Hematopoietic multipotent progenitor cell (in vitro differentiated cells): ENCODE data around the gene PEAK1. TPM values are rescaled to one million over a fixed set of nuclear protein-coding genes. Genes with fewer than 3 reads are reported as not detected.

Experiments
- DNase-seq, 3 donors: peaks; one replicate each; pipeline ENCODE4 v3.0.0-alpha.2; 2011 to 2015; ENCODE audit warnings: low read depth in 2 of 3, low spot score in 2 of 3
- total RNA-seq: library from RNA; depleted of rRNA; stranded (reverse); fragments of >200 nt; gene quantifications from one replicate; pipeline ENCODE4 v1.2.3, GENCODE V29; 2012

Gene PEAK1
- total RNA-seq, 1 donor: 13.7 TPM

- no peak for DNase-seq
Measured at GRCh38 chr15:77144492-77145070, 275.3 kb downstream of the PEAK1 start.

- DNase-seq: no peak
Measured at GRCh38 chr15:77144026-77144425, 275.9 kb downstream of the PEAK1 start.

- DNase-seq: no peak
Measured at GRCh38 chr15:77143616-77144015, 276.3 kb downstream of the PEAK1 start.

GRCh38 chr15:77143191-77143590 is 276.7 kb downstream of the PEAK1 start:
- no peak for DNase-seq

GRCh38 chr15:77140220-77140619 is 279.7 kb downstream of the PEAK1 start:
- no peak for DNase-seq

GRCh38 chr15:77139312-77139711 is 280.6 kb downstream of the PEAK1 start:
- DNase-seq: no peak

- no peak for DNase-seq
Measured at GRCh38 chr15:77138167-77138522, 281.8 kb downstream of the PEAK1 start.

GRCh38 chr15:77135181-77135580 is 284.7 kb downstream of the PEAK1 start:
- DNase-seq: no peak

GRCh38 chr15:77130315-77130930 is 289.5 kb downstream of the PEAK1 start:
- DNase-seq: no peak

- no peak for DNase-seq
Measured at GRCh38 chr15:77127626-77128025, 292.3 kb downstream of the PEAK1 start.

- no peak for DNase-seq
Measured at GRCh38 chr15:77126529-77127326, 293.2 kb downstream of the PEAK1 start.

- DNase-seq: peak in 1 of 3 donors; percentile 25
Measured at GRCh38 chr15:77123854-77124253, 296.1 kb downstream of the PEAK1 start.

- DNase-seq: no peak
Measured at GRCh38 chr15:77122576-77122975, 297.3 kb downstream of the PEAK1 start.

- no peak for DNase-seq
Measured at GRCh38 chr15:77121599-77121998, 298.3 kb downstream of the PEAK1 start.

- DNase-seq: no peak
Measured at GRCh38 chr15:77120576-77120975, 299.3 kb downstream of the PEAK1 start.

GRCh38 chr15:77119446-77119845 is 300.5 kb downstream of the PEAK1 start:
- DNase-seq: no peak

- peak; percentile 4 to 87 (median 62) for DNase-seq
Measured at GRCh38 chr15:77118882-77119321, 301.0 kb downstream of the PEAK1 start.

GRCh38 chr15:77115179-77115578 is 304.7 kb downstream of the PEAK1 start:
- DNase-seq: no peak

GRCh38 chr15:77112838-77113504 is 306.9 kb downstream of the PEAK1 start:
- DNase-seq: no peak

- DNase-seq: no peak
Measured at GRCh38 chr15:77111789-77112188, 308.1 kb downstream of the PEAK1 start.
